AML-193 (cell line): ENCODE results near the gene SLC26A4.

ENCODE experiments used
- DNase-seq, 2 experiments: peaks; one replicate each; lab custom pipeline; 2025; lab: John Stamatoyannopoulos, UW

SLC26A4 gene

DNA sequence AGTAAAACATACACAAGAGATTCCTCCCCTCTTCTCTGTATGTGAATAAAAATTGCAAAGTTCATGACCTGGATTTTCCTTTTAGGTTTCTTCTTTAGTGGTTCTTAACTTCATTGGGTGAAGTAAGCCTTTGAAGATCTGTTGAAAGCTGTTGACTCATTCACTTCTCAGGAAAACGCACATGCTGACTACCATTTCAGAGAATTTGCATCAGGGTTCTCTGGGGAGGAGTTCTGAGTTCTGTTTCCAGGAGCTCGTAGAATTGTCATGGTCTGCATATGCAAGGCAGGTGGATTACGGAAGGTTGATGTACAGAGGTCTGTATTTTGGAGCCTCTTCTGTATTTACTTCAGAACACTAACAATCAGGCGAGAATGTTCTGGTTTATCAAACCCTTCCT lies 962 bp upstream of the SLC26A4 start:
- no peak for DNase-seq

DNA sequence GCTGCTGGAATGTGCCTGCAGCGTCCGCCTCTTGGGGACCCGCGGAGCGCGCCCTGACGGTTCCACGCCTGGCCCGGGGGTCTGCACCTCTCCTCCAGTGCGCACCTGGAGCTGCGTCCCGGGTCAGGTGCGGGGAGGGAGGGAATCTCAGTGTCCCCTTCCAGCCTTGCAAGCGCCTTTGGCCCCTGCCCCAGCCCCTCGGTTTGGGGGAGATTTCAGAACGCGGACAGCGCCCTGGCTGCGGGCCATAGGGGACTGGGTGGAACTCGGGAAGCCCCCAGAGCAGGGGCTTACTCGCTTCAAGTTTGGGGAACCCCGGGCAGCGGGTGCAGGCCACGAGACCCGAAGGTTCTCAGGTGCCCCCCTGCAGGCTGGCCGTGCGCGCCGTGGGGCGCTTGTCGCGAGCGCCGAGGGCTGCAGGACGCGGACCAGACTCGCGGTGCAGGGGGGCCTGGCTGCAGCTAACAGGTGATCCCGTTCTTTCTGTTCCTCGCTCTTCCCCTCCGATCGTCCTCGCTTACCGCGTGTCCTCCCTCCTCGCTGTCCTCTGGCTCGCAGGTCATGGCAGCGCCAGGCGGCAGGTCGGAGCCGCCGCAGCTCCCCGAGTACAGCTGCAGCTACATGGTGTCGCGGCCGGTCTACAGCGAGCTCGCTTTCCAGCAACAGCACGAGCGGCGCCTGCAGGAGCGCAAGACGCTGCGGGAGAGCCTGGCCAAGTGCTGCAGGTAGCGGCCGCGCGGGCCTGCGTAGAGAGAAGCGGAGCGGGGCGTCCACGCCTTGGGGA lies 645 bp downstream of the SLC26A4 start:
- DNase-seq: peak in 1 of 2 experiments; percentile 4

GRCh38 chr7:107661865-107662379 lies 1.3 kb downstream of the SLC26A4 start:
- no peak for DNase-seq

DNA sequence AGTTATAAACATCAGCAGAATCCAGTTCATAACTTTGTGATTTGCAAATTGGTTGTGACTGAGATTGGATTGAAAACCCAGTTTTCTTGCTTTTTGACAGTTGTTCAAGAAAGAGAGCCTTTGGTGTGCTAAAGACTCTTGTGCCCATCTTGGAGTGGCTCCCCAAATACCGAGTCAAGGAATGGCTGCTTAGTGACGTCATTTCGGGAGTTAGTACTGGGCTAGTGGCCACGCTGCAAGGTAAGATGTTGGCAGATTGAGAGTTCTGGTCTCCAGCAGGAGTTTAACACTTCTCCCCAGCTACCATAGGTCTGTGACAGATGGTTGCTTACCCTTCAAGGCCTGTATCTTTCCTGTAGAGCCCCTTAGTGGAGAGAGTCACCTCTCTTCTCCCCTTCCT lies 2.6 kb downstream of the SLC26A4 start:
- DNase-seq: no peak

- DNase-seq: no peak
Observed at GRCh38 chr7:107666790-107667189, 6.2 kb downstream of the SLC26A4 start.

DNA sequence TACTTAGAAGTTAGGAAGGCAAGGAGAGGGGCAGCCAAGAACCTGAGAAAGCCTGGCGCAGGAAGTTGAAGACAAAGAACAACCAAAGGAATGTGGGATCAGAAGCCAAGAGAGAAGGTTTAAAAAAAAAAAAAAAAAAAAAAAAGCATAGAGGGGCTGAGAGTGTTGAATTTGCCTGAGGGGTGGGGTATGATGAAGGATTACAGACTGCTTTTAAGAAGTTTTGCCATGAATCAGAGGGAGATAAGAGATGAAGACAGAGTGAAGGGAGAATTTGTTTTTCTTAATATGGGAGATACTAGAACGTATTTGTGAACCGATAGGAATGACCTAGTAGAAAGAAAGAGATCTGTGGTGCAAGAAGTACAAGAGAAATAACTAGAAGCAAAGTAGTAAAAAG lies 6.7 kb downstream of the SLC26A4 start:
- DNase-seq: no peak

DNA sequence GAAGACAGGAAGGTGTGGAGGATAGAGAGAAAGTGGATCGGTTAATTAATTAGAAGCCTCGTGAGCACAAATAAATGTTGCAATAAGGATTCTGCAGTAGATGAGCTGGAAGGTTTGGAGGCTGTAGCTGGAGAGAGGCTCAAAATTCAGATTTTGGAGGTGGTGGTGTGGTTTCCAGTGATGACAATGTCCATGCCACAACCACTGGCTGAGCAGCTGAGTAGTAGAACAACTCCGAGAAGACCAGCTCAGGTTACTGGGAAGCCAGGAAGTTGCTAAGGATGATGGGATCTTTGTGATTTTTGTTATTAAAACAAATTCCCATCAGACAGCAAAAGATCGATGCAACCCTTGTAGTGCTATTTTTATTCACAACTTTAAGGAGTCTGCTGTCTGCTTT lies 7.7 kb downstream of the SLC26A4 start:
- no peak for DNase-seq

DNA sequence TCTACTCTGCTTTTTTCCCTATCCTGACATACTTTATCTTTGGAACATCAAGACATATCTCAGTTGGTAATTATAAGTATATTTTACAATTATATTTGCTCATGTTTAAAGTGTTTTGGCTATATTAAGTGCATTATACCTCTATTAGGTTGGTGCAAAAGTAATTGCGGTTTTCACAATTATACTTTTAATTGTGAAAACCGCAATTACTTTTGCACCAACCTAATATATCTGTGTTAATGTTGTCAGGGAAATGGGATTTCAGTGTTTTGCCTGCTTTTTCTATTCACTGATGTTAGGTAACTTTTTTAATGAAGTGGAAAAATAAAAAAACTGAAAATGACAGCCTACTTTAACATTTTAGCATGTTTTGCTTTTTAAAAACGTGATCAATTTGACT lies 11.6 kb downstream of the SLC26A4 start:
- no peak for DNase-seq

DNA sequence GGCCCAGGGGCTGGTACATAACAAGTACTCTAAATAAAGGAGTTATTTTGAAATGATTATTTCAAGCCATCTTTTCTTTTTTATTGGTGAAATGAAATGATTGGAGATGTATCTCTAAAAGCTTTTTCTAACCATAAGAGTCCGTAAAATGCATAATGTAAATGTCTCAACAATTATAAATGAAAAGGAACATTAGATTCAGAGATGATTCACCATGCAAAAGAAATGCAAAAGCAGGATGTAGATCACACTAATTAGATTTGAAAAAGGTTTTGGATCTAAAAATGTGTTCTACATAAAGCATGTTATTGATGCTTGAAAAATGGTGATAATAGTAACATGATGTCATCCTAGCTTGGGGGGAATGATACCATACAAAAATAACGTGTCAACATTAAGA lies 15.6 kb downstream of the SLC26A4 start:
- DNase-seq: no peak

DNA sequence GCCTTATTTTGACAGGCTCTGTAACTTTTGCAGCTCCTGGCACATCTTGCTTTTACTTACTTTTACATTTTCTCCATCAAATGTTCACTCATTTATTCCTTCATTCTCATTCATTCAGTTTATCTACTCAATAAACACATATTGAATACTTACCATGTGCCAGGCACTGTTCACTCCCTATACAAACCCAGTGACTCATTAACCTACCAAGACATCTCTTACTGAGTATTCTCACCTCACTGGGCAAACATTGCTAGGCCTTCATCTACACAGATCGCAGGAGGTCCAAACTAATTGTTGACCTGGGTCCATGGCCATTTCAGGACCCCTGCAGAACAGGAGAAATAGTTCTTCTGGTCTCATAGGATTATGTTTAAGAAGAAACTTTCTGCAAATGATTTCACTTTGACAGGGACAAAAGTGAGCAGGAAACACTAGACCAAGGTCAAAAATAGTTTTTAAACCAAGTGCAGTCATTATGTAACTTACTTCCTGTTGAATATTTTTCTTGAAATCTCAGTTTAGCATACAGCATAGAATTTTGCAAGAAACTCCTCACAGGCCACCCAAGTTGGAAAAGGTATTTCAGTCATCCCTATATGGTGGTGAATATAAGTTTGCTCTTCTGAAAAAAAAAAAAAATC lies 17.6 kb downstream of the SLC26A4 start:
- DNase-seq: no peak

DNA sequence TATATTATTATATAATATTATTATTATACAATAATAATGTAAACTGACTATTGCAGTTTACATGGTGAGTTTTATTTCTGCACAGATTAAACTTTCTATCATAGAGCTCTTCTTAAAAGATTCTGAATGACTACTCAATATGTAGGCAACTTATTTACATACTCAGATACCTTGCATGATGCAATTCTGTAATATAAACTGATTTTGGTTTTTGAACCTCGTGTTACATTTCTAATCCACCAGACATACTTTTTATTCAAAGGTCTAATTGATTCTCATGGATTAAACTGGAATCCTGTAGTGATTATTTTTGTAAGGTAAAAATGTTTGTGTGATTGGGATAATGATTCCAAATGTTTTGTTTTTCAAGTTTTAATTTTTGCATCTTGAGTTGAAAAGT lies 19.9 kb downstream of the SLC26A4 start:
- DNase-seq: no peak

- no peak for DNase-seq
Observed at GRCh38 chr7:107682886-107683285, 22.3 kb downstream of the SLC26A4 start.

DNA sequence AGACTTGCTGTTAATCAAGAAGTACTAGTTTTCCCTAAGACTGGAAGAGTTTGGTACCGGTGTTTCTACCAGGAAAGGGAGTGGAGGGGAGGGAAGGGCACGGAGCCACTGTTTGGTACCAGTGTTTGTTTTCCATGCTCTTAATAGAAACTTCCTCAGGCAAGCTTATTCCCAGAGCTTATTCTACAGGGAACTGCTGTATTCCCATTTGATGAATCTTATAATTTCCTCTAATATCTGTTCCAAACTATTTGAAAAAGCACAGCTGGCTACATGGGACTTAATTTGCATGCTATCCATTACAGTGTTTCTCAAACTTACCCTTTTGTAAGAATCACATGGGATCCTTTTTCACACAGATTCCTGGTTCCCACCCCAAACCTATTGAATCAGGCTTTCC lies 23.7 kb downstream of the SLC26A4 start:
- DNase-seq: no peak

DNA sequence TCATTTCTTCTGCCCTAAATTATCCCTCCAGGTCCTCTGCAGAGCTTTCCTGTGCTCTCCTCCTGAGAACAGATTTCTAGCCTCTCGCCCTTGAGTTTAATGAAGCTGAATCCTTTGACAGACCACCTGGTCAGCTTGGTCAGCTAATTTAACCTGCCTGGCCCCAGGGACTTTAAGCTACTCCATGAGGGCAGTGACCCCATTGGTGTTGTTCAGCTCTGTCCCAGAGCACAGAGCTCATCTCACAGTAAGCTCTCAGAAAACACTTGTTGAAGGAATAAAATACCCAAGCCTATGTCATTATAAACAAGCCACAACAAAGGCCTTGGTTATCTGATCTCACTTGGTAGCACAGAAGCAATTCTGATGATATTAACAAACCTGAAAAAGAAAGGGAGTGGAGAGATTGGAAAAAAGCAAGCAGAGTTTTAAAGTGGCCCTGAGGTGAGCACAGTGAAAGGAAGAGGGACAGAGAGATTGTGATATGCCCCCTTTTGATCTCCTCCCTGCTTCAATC lies 24.4 kb downstream of the SLC26A4 start:
- DNase-seq: no peak

- no peak for DNase-seq
Observed at GRCh38 chr7:107686816-107687387, 26.3 kb downstream of the SLC26A4 start.

- no peak for DNase-seq
Observed at GRCh38 chr7:107687656-107688055, 27.0 kb downstream of the SLC26A4 start.

- DNase-seq: no peak
Observed at GRCh38 chr7:107689553-107689952, 28.9 kb downstream of the SLC26A4 start.

GRCh38 chr7:107690084-107690483 lies 29.5 kb downstream of the SLC26A4 start:
- no peak for DNase-seq

- no peak for DNase-seq
Observed at GRCh38 chr7:107690611-107691010, 30.0 kb downstream of the SLC26A4 start.

- no peak for DNase-seq
Observed at GRCh38 chr7:107691716-107692115, 31.1 kb downstream of the SLC26A4 start.

GRCh38 chr7:107692501-107692900 lies 31.9 kb downstream of the SLC26A4 start:
- no peak for DNase-seq

DNA sequence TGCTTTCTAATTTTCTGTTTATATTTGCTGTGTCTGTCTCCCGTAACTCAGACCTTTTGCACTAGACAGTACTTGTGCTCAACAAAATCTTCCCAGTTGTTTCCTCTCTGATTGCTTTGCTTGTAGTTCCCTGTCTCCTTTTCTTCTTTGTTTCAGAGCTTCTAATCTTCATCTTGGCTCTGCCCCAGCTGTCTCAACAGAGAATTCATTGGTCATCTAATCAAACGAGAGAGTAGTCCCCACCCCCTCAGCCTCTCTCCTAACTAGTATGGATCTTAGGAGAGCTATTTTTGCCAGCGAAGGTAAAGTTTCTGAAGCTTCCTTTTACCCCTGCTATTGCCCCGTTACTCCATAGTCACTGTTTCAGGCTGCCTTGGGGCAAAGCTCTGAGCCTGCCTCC lies 32.8 kb downstream of the SLC26A4 start:
- no peak for DNase-seq

DNA sequence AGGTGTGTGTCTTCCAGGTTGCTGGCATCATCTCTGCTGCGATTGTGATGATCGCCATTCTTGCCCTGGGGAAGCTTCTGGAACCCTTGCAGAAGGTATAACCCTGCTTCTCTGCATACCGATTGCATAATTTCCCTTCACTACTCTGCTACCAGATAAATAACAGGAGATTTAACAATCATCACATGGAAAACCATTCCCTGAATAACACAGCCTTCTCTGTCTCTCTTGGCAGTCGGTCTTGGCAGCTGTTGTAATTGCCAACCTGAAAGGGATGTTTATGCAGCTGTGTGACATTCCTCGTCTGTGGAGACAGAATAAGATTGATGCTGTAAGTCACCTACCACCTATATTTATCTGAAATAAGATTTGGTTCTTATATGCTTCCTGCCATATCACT lies 33.8 kb downstream of the SLC26A4 start:
- DNase-seq: no peak
